ENCODE data around the gene GALNT17. TPM values are rescaled to one million over a fixed set of nuclear protein-coding genes. Genes with fewer than 3 reads are reported as not detected.

GALNT17 gene
- total and polyA plus RNA-seq, 2 experiments from 2014 or later = 2.3 to 4.6 TPM

DNA sequence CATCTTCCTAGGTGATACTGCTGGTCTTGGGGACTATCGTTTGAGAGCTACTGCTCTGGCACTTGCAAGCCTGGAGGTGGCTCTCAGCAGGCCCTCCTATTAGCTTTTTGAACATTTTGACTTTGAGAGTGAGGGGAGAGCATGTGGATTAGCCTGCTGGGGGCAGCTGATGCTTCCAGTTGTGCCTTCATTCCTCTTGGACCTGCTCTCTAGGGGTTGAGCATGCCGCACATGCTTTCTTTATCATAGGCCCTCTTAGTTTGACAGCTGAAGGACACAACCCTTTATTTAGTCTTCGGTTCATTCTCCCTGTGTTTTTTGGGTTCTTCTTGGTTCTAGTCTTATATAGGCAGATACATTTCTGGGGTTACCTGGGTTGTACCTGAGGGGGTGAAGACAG is 132.1 kb downstream of the GALNT17 start:
- no peak overlapping the region for H3K27ac ChIP-seq
- H3K9me3 ChIP-seq (ENCODE audit: low read depth) = peaks cover 3% of the 10 kb centered on the region
- H3K27me3 ChIP-seq = no peaks in the 10 kb centered on the region
- DNase-seq (ENCODE audit: low read depth in 1 of 2, low spot score in 1 of 2) = peak in 1 of 2 donors; percentile 50
- no peaks in the 10 kb centered on the region for H3K36me3 ChIP-seq
- TF ChIP-seq, protein P1, sequence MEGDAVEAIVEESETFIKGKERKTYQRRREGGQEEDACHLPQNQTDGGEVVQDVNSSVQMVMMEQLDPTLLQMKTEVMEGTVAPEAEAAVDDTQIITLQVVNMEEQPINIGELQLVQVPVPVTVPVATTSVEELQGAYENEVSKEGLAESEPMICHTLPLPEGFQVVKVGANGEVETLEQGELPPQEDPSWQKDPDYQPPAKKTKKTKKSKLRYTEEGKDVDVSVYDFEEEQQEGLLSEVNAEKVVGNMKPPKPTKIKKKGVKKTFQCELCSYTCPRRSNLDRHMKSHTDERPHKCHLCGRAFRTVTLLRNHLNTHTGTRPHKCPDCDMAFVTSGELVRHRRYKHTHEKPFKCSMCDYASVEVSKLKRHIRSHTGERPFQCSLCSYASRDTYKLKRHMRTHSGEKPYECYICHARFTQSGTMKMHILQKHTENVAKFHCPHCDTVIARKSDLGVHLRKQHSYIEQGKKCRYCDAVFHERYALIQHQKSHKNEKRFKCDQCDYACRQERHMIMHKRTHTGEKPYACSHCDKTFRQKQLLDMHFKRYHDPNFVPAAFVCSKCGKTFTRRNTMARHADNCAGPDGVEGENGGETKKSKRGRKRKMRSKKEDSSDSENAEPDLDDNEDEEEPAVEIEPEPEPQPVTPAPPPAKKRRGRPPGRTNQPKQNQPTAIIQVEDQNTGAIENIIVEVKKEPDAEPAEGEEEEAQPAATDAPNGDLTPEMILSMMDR (IDR thresholded peaks at IDR 0.05; ENCODE audit: low read depth, low read length) = no peak
- H3K4me1 ChIP-seq (ENCODE audit: low read depth) = peaks cover 3% of the 10 kb centered on the region
- no peak overlapping the region for H3K4me3 ChIP-seq

GRCh38 chr7:71266912-71267311 is 135.0 kb downstream of the GALNT17 start:
- H3K4me1 ChIP-seq (ENCODE audit: low read depth) = peaks cover 3% of the 10 kb centered on the region
- TF ChIP-seq, protein P1 (IDR thresholded peaks at IDR 0.05; ENCODE audit: low read depth, low read length) = no peak
- no peaks in the 10 kb centered on the region for H3K27me3 ChIP-seq
- no peak overlapping the region for H3K27ac ChIP-seq
- H3K4me3 ChIP-seq = no peak overlapping the region
- H3K36me3 ChIP-seq = no peaks in the 10 kb centered on the region
- H3K9me3 ChIP-seq (ENCODE audit: low read depth) = peaks cover 3% of the 10 kb centered on the region
- no peak for DNase-seq (ENCODE audit: low read depth in 1 of 2, low spot score in 1 of 2)

DNA sequence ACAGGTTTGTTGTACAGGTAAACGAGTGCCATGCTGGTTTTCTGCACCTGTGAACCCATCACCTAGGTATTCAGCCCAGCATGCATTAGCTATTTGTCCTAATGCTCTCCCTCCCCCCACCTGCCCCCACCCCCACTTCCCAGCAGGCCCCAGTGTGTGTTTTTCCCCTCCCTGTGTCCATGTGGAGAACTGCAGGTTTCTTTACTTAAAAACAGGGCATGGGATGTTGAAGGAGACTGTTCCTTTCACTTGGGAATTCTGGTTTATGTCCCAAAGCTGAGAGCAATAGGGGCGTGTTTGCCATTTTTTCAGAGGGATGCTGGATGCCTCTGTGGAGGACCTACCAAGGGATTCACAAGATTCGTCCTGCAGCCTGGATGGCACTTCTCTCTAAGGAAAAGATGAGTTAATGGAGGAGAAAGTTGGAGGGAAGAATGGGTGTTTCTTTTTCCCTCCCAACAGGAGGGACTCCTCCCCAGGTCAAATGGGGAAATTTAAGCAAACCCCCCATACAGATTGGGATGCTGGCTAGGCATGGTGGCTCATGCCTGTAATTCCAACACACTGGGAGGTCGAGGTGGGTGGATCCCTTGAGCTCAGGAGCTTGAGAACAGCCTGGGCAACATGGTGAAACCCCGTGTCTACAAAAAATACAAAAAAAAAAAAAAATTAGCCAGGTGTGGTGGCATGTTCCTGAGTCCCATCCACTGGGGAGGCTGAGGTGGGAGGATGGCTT is 136.0 kb downstream of the GALNT17 start:
- Histone ChIP-seq H3K27me3 (no peaks in the 10 kb centered on the region), H3K4me3 (no peak overlapping the region), H3K4me1 (ENCODE audit: low read depth) (peaks cover 3% of the 10 kb centered on the region), H3K9me3 (ENCODE audit: low read depth) (peaks cover 3% of the 10 kb centered on the region), H3K27ac (no peak overlapping the region), H3K36me3 (no peaks in the 10 kb centered on the region)
- TF ChIP-seq, protein P1 (IDR thresholded peaks at IDR 0.05; ENCODE audit: low read depth, low read length) = no peak
- DNase-seq (ENCODE audit: low read depth in 1 of 2, low spot score in 1 of 2) = no peak

GRCh38 chr7:71270558-71270957 is 138.6 kb downstream of the GALNT17 start:
- Histone ChIP-seq H3K27me3 (no peaks in the 10 kb centered on the region), H3K36me3 (no peaks in the 10 kb centered on the region), H3K27ac (no peak overlapping the region), H3K4me1 (ENCODE audit: low read depth) (no peaks in the 10 kb centered on the region), H3K9me3 (ENCODE audit: low read depth) (no peaks in the 10 kb centered on the region), H3K4me3 (no peak overlapping the region)
- TF ChIP-seq, protein P1 (IDR thresholded peaks at IDR 0.05; ENCODE audit: low read depth, low read length) = no peak
- no peak for DNase-seq (ENCODE audit: low read depth in 1 of 2, low spot score in 1 of 2)

DNA sequence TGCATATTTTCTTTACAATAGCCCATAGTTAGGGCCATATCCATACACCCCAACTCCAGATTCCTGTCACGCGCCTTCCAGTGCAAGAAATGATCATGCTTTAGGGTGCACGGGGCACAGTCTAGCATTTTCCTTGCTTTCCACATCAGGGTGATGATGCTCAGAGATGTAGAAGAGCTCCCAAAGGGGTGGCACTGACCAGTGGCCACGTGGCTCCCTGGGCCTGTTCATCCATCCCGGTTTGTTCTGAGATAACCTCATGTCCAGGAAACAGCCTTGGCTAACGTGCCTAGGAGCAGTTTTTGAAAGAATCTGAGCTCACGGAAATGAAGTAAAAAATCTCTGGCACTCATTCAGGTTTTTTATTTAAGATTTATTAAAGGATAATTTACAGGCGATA is 139.3 kb downstream of the GALNT17 start:
- no peaks in the 10 kb centered on the region for H3K27me3 ChIP-seq
- H3K9me3 ChIP-seq (ENCODE audit: low read depth) = no peaks in the 10 kb centered on the region
- no peaks in the 10 kb centered on the region for H3K4me1 ChIP-seq (ENCODE audit: low read depth)
- TF ChIP-seq, protein P1 (IDR thresholded peaks at IDR 0.05; ENCODE audit: low read depth, low read length) = no peak
- no peak for DNase-seq (ENCODE audit: low read depth in 1 of 2, low spot score in 1 of 2)
- no peak overlapping the region for H3K27ac ChIP-seq
- H3K36me3 ChIP-seq = no peaks in the 10 kb centered on the region
- no peak overlapping the region for H3K4me3 ChIP-seq
